Measurements from ENCODE around the gene PHF1. TPM values are rescaled to one million over a fixed set of nuclear protein-coding genes. Genes with fewer than 3 reads are reported as not detected.

PHF1 gene
- total and polyA plus RNA-seq, 2 donors (not counting 1 experiment from before 2014, with no cell fraction given): 198 to 365 TPM

- Histone ChIP-seq H3K79me2 (ENCODE audit: control insufficient read depth, insufficient read depth, low read length) (peaks cover 29% of the 10 kb centered on the region), H3K27me3 (replicated peaks in 1 of 4; ENCODE audit: control extremely low read depth in 1 of 4, control insufficient read depth in 3 of 4, insufficient read depth in 4 of 4, low read length in 3 of 4) (peaks cover 0 to 2% (median 0%) of the 10 kb centered on the region in 4 experiments), H3K36me3 (replicated peaks in 1 of 2; ENCODE audit: control extremely low read depth in 1 of 2, control insufficient read depth in 1 of 2, extremely low read depth in 1 of 2, insufficient read depth in 2 of 2, low read length in 1 of 2) (peaks cover 0 to 3% of the 10 kb centered on the region in 2 experiments), H3K9me3 (ENCODE audit: control extremely low read depth in 1 of 3, control insufficient read depth in 2 of 3, insufficient read depth in 1 of 3, low read length in 2 of 3) (no peaks in the 10 kb centered on the region), H3K4me3 (ENCODE audit: control extremely low read depth in 1 of 5, extremely low read depth in 1 of 5, insufficient read depth in 1 of 5, low read depth in 2 of 5, low read length in 4 of 5) (no peak overlapping the region), H3K4me2 (replicated peaks; ENCODE audit: low read depth, low read length, poor library complexity, severe bottlenecking) (no peak overlapping the region), H3K9ac (ENCODE audit: low read length) (no peak overlapping the region), H3K27ac (ENCODE audit: low read length in 2 of 2) (no peak overlapping the region), H2AFZ (ENCODE audit: insufficient read depth, low read depth, low read length, poor library complexity, severe bottlenecking) (no peak overlapping the region), H4K20me1 (ENCODE audit: control insufficient read depth, insufficient read depth, low read length, poor library complexity, severe bottlenecking) (peaks cover under 1% of the 10 kb centered on the region), H3K4me1 (ENCODE audit: control insufficient read depth in 2 of 2, insufficient read depth in 2 of 2, low read length in 2 of 2) (peaks cover 8 to 11% of the 10 kb centered on the region in 2 donors)
- no peak for TF ChIP-seq CTCF (IDR thresholded peaks at IDR 0.05)
- no peak for TF ChIP-seq EZH2 (IDR thresholded peaks at IDR 0.05; ENCODE audit: borderline replicate concordance, insufficient read depth, low read depth, low read length, poor library complexity, severe bottlenecking)
- Mint-ChIP-seq H3K27me3 (no peaks in the 10 kb centered on the region), H3K4me1 (peaks cover 24% of the 10 kb centered on the region), H3K27ac (no peak overlapping the region), H3K9me3 (ENCODE audit: insufficient read depth) (no peaks in the 10 kb centered on the region), H3K4me3 (no peak overlapping the region)
- WGBS (ENCODE audit: insufficient coverage): 85% methylated on average over 2 of the region's 3 CpGs
- ChIA-PET POLR2A (no interaction called here), CTCF (no interaction called here)
- DNase-seq (no peak), ATAC-seq (ENCODE audit: low read depth) (no peak)
- intact Hi-C loops (cut with micrococcal nuclease): no loop called here
These were observed 47.9 kb downstream of the PHF1 start for GRCh38 chr6:33458676-33459075.

GRCh38 chr6:33459226-33459625, 48.4 kb downstream of the PHF1 start:
- Mint-ChIP-seq H3K27me3 (no peaks in the 10 kb centered on the region), H3K4me3 (no peak overlapping the region), H3K4me1 (peaks cover 18% of the 10 kb centered on the region), H3K9me3 (ENCODE audit: insufficient read depth) (no peaks in the 10 kb centered on the region), H3K27ac (no peak overlapping the region)
- 100% methylated on average over 1 of the region's 2 CpGs for WGBS (ENCODE audit: insufficient coverage)
- peaks cover 0 to 2% (median 0%) of the 10 kb centered on the region in 4 experiments for H3K27me3 ChIP-seq (replicated peaks in 1 of 4; ENCODE audit: control extremely low read depth in 1 of 4, control insufficient read depth in 3 of 4, insufficient read depth in 4 of 4, low read length in 3 of 4)
- peaks cover 7% of the 10 kb centered on the region in 2 donors for H3K4me1 ChIP-seq (ENCODE audit: control insufficient read depth in 2 of 2, insufficient read depth in 2 of 2, low read length in 2 of 2)
- no peaks in the 10 kb centered on the region for H3K9me3 ChIP-seq (ENCODE audit: control extremely low read depth in 1 of 3, control insufficient read depth in 2 of 3, insufficient read depth in 1 of 3, low read length in 2 of 3)
- no peak overlapping the region for H3K9ac ChIP-seq (ENCODE audit: low read length)
- ChIA-PET POLR2A (no interaction called here), CTCF (no interaction called here)
- peaks cover 24% of the 10 kb centered on the region for H3K79me2 ChIP-seq (ENCODE audit: control insufficient read depth, insufficient read depth, low read length)
- no peak overlapping the region for H3K27ac ChIP-seq (ENCODE audit: low read length in 2 of 2)
- intact Hi-C loops (cut with micrococcal nuclease): no loop called here
- no peak for DNase-seq
- no peak overlapping the region for H3K4me3 ChIP-seq (ENCODE audit: control extremely low read depth in 1 of 5, extremely low read depth in 1 of 5, insufficient read depth in 1 of 5, low read depth in 2 of 5, low read length in 4 of 5)
- no peak for TF ChIP-seq EZH2 (IDR thresholded peaks at IDR 0.05; ENCODE audit: borderline replicate concordance, insufficient read depth, low read depth, low read length, poor library complexity, severe bottlenecking)
- no peak for TF ChIP-seq CTCF (IDR thresholded peaks at IDR 0.05)
- no peak for ATAC-seq (ENCODE audit: low read depth)
- H2AFZ ChIP-seq (ENCODE audit: insufficient read depth, low read depth, low read length, poor library complexity, severe bottlenecking): no peak overlapping the region
- H4K20me1 ChIP-seq (ENCODE audit: control insufficient read depth, insufficient read depth, low read length, poor library complexity, severe bottlenecking): no peaks in the 10 kb centered on the region
- peaks cover 0 to 3% of the 10 kb centered on the region in 2 experiments for H3K36me3 ChIP-seq (replicated peaks in 1 of 2; ENCODE audit: control extremely low read depth in 1 of 2, control insufficient read depth in 1 of 2, extremely low read depth in 1 of 2, insufficient read depth in 2 of 2, low read length in 1 of 2)
- no peak overlapping the region for H3K4me2 ChIP-seq (replicated peaks; ENCODE audit: low read depth, low read length, poor library complexity, severe bottlenecking)

Small RNA genes within 50 kb of the gene (small RNA-seq; reads per million reads assigned to genes)
- not detected for gene RPL35AP4 (ENCODE audit: insufficient read length, low read depth, low replicate concordance)
- gene ZBTB9 (ENCODE audit: insufficient read length, low read depth, low replicate concordance): not detected

Other genes with a start within 250 kb of the PHF1 start
- 0.39 and 0.66 TPM in 2 replicates for gene COL11A2, start 218.5 kb upstream of the PHF1 start, total RNA-seq
- 0.82 and 0.88 TPM in 2 replicates for gene COL11A2, start 218.5 kb upstream of the PHF1 start, polyA plus RNA-seq
- gene RXRB, start 210.3 kb upstream of the PHF1 start, total RNA-seq: 94.1 and 99.9 TPM in 2 replicates
- gene RXRB, start 210.3 kb upstream of the PHF1 start, polyA plus RNA-seq: 82.3 and 88.3 TPM in 2 replicates
- 26.1 and 29.6 TPM in 2 replicates for gene SLC39A7, start 210.1 kb upstream of the PHF1 start, total RNA-seq
- gene SLC39A7, start 210.1 kb upstream of the PHF1 start, polyA plus RNA-seq: 18.7 and 22.2 TPM in 2 replicates
- gene HSD17B8, start 206.4 kb upstream of the PHF1 start, total RNA-seq: 10.8 and 12.9 TPM in 2 replicates
- gene HSD17B8, start 206.4 kb upstream of the PHF1 start, polyA plus RNA-seq: 12.8 and 25.5 TPM in 2 replicates
- gene RING1, start 202.5 kb upstream of the PHF1 start, total RNA-seq: 43.4 and 44.2 TPM in 2 replicates
- 34.9 and 37.1 TPM in 2 replicates for gene RING1, start 202.5 kb upstream of the PHF1 start, polyA plus RNA-seq
- gene VPS52, start 139.1 kb upstream of the PHF1 start, total RNA-seq: 100 and 108 TPM in 2 replicates
- gene VPS52, start 139.1 kb upstream of the PHF1 start, polyA plus RNA-seq: 144 and 184 TPM in 2 replicates
- 3,593 and 3,830 TPM in 2 replicates for gene RPS18, start 138.9 kb upstream of the PHF1 start, total RNA-seq
- gene RPS18, start 138.9 kb upstream of the PHF1 start, polyA plus RNA-seq: 5,829 and 6,485 TPM in 2 replicates
- 44.1 and 46.0 TPM in 2 replicates for gene B3GALT4, start 133.9 kb upstream of the PHF1 start, total RNA-seq
- gene B3GALT4, start 133.9 kb upstream of the PHF1 start, polyA plus RNA-seq: 4.6 and 10.2 TPM in 2 replicates
- 66.4 and 77.2 TPM in 2 replicates for gene WDR46, start 121.8 kb upstream of the PHF1 start, total RNA-seq
- gene WDR46, start 121.8 kb upstream of the PHF1 start, polyA plus RNA-seq: 43.6 and 60.1 TPM in 2 replicates
- 44.7 and 51.1 TPM in 2 replicates for gene PFDN6, start 121.4 kb upstream of the PHF1 start, total RNA-seq
- gene PFDN6, start 121.4 kb upstream of the PHF1 start, polyA plus RNA-seq: 33.2 and 34.2 TPM in 2 replicates
- 94.7 and 98.5 TPM in 2 replicates for gene RGL2, start 112.1 kb upstream of the PHF1 start, total RNA-seq
- gene RGL2, start 112.1 kb upstream of the PHF1 start, polyA plus RNA-seq: 133 and 161 TPM in 2 replicates
- gene TAPBP, start 96.9 kb upstream of the PHF1 start, total RNA-seq: 288 and 302 TPM in 2 replicates
- 279 and 310 TPM in 2 replicates for gene TAPBP, start 96.9 kb upstream of the PHF1 start, polyA plus RNA-seq
- gene ZBTB22, start 93.3 kb upstream of the PHF1 start, total RNA-seq: 39.7 and 44.4 TPM in 2 replicates
- gene ZBTB22, start 93.3 kb upstream of the PHF1 start, polyA plus RNA-seq: 22.0 and 25.9 TPM in 2 replicates
- 64.7 and 72.2 TPM in 2 replicates for gene DAXX, start 88.1 kb upstream of the PHF1 start, total RNA-seq
- 44.8 and 54.3 TPM in 2 replicates for gene DAXX, start 88.1 kb upstream of the PHF1 start, polyA plus RNA-seq
- 0.70 and 0.79 TPM in 2 replicates for gene KIFC1, start 19.2 kb upstream of the PHF1 start, total RNA-seq
- gene KIFC1, start 19.2 kb upstream of the PHF1 start, polyA plus RNA-seq: 1.0 and 2.6 TPM in 2 replicates
- 134 and 137 TPM in 2 replicates for gene CUTA, start 7.1 kb downstream of the PHF1 start, total RNA-seq
- 181 and 226 TPM in 2 replicates for gene CUTA, start 7.1 kb downstream of the PHF1 start, polyA plus RNA-seq
- 31.4 and 43.0 TPM in 2 replicates for gene SYNGAP1, start 9.1 kb downstream of the PHF1 start, total RNA-seq
- gene SYNGAP1, start 9.1 kb downstream of the PHF1 start, polyA plus RNA-seq: 18.6 and 18.7 TPM in 2 replicates
- 10.4 and 11.8 TPM in 2 replicates for gene ZBTB9, start 43.6 kb downstream of the PHF1 start, total RNA-seq
- 2.8 and 2.9 TPM in 2 replicates for gene ZBTB9, start 43.6 kb downstream of the PHF1 start, polyA plus RNA-seq
- 22.6 and 23.3 TPM in 2 replicates for gene BAK1, start 169.3 kb downstream of the PHF1 start, total RNA-seq
- gene BAK1, start 169.3 kb downstream of the PHF1 start, polyA plus RNA-seq: 34.3 and 39.1 TPM in 2 replicates
- gene ITPR3, start 210.3 kb downstream of the PHF1 start, total RNA-seq: 61.9 and 62.4 TPM in 2 replicates
- gene ITPR3, start 210.3 kb downstream of the PHF1 start, polyA plus RNA-seq: 67.6 and 70.2 TPM in 2 replicates

Measured in B cell (primary cell).